GM06990 (cell line): ENCODE measurements around the gene GPRIN1.
A peak's percentile ranks its signal among the peaks of the same experiment; 100 is the strongest.

Experiments used
- DNase-seq: peaks from one replicate; pipeline ENCODE4 v3.0.0-alpha.2; 2011; ENCODE audit not compliant: insufficient read length; ENCODE audit errors: extremely low read depth
- H3K27me3 ChIP-seq: replicated peaks from 2 replicates; pipeline ENCODE4 v1.6.0; 2011; ENCODE audit warnings: low read length; ENCODE audit not compliant: control insufficient read depth, insufficient read depth
- H3K36me3 ChIP-seq: 2 replicates; pipeline ENCODE4 v1.5.1; 2011; ENCODE audit warnings: low read length; ENCODE audit not compliant: control insufficient read depth, insufficient read depth
- H3K4me3 ChIP-seq: replicated peaks from 2 replicates; pipeline ENCODE4 v1.5.1; 2011; ENCODE audit warnings: low read depth, mild to moderate bottlenecking, control low read depth, low read length
- CTCF ChIP-seq: IDR thresholded peaks from 2 replicates; pipeline ENCODE4 v1.5.1; 2011; ENCODE audit warnings: low read length, control low read depth, mild to moderate bottlenecking, inconsistent platforms; ENCODE audit not compliant: insufficient read depth, poor library complexity, severe bottlenecking

Gene GPRIN1

GRCh38 chr5:176632745-176633144, 22.8 kb upstream of the GPRIN1 start:
- no peak for DNase-seq
- Histone ChIP-seq H3K4me3 (no peak overlapping the region), H3K36me3 (no peaks in the 10 kb centered on the region), H3K27me3 (peaks cover 4% of the 10 kb centered on the region)
- no peak for TF ChIP-seq CTCF

GRCh38 chr5:176631383-176632200, 21.6 kb upstream of the GPRIN1 start:
- H3K4me3 ChIP-seq: no peak overlapping the region
- peaks cover 4% of the 10 kb centered on the region for H3K27me3 ChIP-seq
- DNase-seq: no peak
- TF ChIP-seq CTCF: no peak
- H3K36me3 ChIP-seq: no peaks in the 10 kb centered on the region

- H3K27me3 ChIP-seq: peaks cover 4% of the 10 kb centered on the region
- no peak for TF ChIP-seq CTCF
- no peak for DNase-seq
- H3K36me3 ChIP-seq: no peaks in the 10 kb centered on the region
- H3K4me3 ChIP-seq: peak overlapping the region; percentile 43
Measured at GRCh38 chr5:176630681-176631222, 20.8 kb upstream of the GPRIN1 start.

GRCh38 chr5:176629853-176630680, 20.1 kb upstream of the GPRIN1 start, which contains the start of the genes EIF4E1B and SNCB:
Gene EIF4E1B, plus strand, starts transcription at chr5:176630675. Its CDS starts 12,113 bp downstream, at chr5:176642788.
Gene SNCB, minus strand, starts transcription at chr5:176630534. Its CDS starts 880 bp downstream, at chr5:176629654.
- Histone ChIP-seq H3K27me3 (peaks cover 5% of the 10 kb centered on the region), H3K4me3 (peak within 1 kb of the TSS; percentile 43), H3K36me3 (no peaks in the 10 kb centered on the region)
- peak; percentile 70 for DNase-seq
- no peak for TF ChIP-seq CTCF

- no peak for DNase-seq
- Histone ChIP-seq H3K36me3 (no peaks in the 10 kb centered on the region), H3K4me3 (no peak overlapping the region), H3K27me3 (peaks cover 5% of the 10 kb centered on the region)
- TF ChIP-seq CTCF: no peak
Measured at GRCh38 chr5:176629317-176629852, 19.4 kb upstream of the GPRIN1 start.
